ENCODE measurements around the gene JMJD6.
"Not testable (repeated sequence)": the region's sequence is repeated elsewhere in the genome, so short reads cannot be mapped to it uniquely, and the experiment has no call there.

JMJD6 gene

DNA sequence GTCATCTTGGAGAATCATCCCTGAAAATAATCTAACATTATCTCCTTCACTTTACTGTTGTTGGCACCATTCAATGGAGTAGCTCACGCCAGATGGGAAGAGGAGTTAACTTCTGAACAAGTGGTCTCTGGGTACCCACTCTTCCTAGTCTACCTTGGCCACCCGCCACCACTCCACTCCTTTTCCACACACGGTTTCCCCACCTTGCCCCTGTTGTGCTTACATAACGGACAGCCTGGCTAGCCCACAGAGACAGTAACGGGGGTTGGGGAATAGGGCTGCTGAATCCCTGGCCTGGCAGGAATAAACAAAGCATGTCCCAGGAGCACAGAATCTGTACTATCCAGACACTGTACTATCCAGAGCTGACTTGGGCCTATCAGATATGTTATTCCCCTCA, 12.1 kb downstream of the JMJD6 start:
- DNase-seq (ENCODE audit: low read depth): no peak
- TF ChIP-seq, protein P1, sequence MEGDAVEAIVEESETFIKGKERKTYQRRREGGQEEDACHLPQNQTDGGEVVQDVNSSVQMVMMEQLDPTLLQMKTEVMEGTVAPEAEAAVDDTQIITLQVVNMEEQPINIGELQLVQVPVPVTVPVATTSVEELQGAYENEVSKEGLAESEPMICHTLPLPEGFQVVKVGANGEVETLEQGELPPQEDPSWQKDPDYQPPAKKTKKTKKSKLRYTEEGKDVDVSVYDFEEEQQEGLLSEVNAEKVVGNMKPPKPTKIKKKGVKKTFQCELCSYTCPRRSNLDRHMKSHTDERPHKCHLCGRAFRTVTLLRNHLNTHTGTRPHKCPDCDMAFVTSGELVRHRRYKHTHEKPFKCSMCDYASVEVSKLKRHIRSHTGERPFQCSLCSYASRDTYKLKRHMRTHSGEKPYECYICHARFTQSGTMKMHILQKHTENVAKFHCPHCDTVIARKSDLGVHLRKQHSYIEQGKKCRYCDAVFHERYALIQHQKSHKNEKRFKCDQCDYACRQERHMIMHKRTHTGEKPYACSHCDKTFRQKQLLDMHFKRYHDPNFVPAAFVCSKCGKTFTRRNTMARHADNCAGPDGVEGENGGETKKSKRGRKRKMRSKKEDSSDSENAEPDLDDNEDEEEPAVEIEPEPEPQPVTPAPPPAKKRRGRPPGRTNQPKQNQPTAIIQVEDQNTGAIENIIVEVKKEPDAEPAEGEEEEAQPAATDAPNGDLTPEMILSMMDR (IDR thresholded peaks at IDR 0.05; ENCODE audit: control insufficient read depth, extremely low read depth, insufficient read depth): no peak
- no peak overlapping the region for H3K4me3 ChIP-seq (ENCODE audit: low read depth, low read length)

DNA sequence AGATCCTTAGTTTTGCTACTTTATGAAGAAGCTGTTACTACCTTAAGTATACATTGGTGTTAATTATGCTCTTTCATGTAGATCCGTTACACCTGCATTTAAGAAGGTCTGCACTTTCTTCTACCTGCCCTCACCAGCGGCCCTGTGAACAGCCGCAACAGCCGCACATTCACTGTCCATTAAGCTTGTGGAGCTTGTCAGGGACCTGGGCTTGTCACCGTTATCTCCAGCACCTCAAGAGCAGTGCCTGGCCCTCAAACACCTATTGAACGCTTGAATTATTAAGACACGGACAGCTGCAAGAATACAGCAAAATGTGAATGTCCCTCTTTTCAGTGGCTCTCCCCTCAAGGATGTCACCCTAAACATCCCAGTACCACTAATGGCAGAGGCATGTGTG, 12.6 kb downstream of the JMJD6 start:
- no peak overlapping the region for H3K4me3 ChIP-seq (ENCODE audit: low read depth, low read length)
- TF ChIP-seq, protein P1 (IDR thresholded peaks at IDR 0.05; ENCODE audit: control insufficient read depth, extremely low read depth, insufficient read depth): no peak
- DNase-seq (ENCODE audit: low read depth): no peak

DNA sequence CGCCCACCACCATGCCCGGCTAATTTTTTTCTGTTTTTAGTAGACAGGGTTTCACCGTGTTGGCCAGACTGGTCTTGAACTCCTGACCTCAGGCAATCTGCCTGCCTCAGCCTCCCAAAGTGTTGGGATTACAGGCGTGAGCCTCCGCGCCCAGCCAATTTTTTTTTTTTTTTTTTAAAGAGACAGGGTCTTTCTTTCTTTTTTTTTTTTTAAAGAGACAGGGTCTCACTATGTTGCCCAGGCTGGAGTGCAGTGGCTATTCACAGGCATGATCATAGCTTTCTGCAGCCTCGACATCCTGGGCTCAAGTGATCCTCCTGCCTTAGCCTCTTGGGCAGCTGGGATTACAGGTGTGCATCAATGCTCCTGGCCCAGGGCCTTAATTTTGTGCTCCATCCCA, 14.1 kb downstream of the JMJD6 start:
- not testable (repeated sequence) for DNase-seq (ENCODE audit: low read depth); H3K4me3 ChIP-seq (ENCODE audit: low read depth, low read length)

DNA sequence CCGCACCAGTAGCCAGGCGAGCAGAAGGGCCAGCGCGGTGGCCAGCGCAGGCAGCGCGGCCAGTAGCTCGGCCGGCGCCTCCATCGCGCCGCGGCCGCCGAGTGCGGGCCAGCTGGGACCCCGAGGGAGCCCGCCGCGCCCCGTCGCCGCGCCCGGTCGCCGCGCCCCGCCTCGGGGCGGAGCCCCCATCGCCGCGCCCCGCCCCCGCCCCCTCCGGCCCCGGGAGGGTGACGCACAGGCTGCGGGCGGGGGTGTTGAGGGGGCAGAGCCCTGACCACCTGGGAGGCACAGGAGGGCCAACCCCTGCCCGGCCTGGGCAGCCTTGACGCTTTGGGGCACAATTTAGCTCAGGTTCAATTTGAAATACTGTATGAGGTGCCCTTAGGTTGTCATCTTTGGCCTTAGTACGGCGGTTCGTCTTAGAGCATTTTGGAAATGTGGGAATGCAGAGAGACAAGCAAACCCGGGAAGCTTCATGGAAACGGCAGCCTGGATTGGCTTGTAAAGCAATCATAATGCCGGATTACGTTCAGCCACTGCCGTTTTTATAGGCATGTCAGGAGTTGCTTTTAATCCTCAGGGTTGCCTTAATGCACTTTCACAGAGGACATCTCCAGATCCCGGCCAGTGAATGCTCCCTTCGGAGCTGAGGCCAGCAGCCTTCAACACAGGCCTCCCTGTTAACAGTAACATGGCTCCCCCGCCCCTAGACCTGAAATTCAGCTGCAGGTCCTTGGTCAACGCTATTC, 15.4 kb downstream of the JMJD6 start, which contains the start of gene MXRA7:
TSS of gene MXRA7 (minus strand) at position 103 of the 749 bp plus-strand sequence. CDS start at position 84, 19 bp downstream.
- TF ChIP-seq, protein P1 (IDR thresholded peaks at IDR 0.05; ENCODE audit: control insufficient read depth, extremely low read depth, insufficient read depth): no peak
- peak within 1 kb of the TSS; percentile 35 for H3K4me3 ChIP-seq (ENCODE audit: low read depth, low read length)
- DNase-seq (ENCODE audit: low read depth): no peak

DNA sequence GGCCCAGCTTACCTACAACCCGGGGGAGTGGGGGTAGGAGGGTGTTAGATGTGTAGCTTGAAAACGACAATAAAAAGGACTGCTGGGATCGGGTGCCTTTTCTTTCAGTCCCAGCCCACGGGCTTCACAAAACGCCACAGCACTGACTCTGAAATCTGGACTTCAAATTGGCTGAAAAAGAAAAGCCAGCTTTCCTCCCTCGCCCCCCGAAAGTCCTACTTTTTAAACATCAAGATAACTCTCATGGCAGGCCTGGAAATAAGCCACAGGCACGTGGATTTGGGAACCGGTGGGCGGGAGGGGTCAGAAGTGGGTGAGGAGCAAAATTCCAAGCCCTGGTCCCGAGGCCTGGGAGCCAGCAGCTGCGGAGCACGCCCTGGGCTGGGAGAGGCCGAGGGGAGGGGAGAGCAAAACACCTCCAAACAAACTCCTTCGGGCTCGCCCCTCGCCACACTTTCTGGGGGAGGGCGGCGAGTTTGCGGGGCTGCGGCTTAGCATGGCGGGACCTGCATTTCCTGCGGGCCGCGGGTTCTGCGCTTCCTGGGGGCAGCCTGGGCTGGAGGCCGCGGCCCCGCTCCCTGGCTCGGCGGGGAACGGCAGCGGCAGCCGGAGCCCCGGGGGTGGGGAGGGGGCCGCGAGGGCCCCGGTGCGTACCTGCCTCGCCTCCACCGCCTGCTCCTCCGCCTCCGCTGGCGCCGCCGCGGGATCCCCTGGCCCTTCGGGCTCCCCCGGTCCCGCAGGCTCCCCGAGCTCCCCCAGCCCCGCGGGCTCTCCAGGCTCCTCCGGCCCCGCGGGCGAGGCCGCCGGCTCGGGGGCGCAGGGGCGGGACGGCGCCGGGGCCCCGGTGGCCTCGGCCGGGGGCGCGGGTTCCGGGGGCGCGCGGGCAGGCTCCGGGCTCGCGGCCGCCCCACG, 16.2 kb downstream of the JMJD6 start:
- H3K4me3 ChIP-seq (ENCODE audit: low read depth, low read length); DNase-seq (ENCODE audit: low read depth): not testable (repeated sequence)

DNA sequence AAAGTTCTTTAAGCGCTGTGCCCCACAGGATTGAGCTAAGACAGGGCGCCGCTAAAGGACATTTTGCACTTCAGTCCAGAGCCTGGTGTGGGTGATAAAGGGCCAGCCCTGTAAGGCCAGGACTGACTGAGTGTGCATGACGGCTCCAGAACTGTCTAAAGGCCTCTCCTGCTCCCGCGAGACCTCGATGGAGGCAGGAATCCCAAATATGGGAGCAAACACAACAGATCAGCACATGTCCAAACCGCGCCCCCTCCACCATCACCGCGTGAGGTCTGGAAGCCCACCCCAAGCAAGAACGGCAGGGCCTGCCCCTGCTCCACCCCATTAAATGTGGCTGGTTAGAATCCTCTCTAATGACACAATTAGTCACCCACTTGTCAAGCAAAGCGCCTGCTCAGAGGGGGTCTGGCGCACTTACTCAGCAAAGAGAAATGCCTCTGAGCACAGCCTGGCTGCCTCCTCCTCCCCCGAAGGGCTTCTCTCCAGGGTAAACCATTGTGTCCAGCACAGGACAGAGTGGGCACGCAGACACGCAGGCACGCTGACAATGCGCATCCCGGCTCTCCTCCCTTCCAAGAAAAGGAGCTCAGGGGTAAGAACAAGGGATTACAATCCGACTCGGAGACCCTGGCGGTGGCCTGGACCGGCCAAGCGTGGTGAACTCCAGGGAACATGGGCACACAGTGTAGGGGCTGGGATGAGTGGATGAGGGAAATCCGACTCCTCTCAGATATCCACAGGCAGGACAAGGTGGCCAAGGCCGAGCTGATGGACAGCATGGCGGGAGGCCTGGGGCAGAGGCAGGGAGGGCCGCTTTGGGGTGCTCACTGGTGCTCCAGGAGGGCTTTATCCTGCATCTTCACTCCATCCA, 17.1 kb downstream of the JMJD6 start:
- no peak overlapping the region for H3K4me3 ChIP-seq (ENCODE audit: low read depth, low read length)
- TF ChIP-seq, protein P1 (IDR thresholded peaks at IDR 0.05; ENCODE audit: control insufficient read depth, extremely low read depth, insufficient read depth): no peak
- DNase-seq (ENCODE audit: low read depth): no peak

DNA sequence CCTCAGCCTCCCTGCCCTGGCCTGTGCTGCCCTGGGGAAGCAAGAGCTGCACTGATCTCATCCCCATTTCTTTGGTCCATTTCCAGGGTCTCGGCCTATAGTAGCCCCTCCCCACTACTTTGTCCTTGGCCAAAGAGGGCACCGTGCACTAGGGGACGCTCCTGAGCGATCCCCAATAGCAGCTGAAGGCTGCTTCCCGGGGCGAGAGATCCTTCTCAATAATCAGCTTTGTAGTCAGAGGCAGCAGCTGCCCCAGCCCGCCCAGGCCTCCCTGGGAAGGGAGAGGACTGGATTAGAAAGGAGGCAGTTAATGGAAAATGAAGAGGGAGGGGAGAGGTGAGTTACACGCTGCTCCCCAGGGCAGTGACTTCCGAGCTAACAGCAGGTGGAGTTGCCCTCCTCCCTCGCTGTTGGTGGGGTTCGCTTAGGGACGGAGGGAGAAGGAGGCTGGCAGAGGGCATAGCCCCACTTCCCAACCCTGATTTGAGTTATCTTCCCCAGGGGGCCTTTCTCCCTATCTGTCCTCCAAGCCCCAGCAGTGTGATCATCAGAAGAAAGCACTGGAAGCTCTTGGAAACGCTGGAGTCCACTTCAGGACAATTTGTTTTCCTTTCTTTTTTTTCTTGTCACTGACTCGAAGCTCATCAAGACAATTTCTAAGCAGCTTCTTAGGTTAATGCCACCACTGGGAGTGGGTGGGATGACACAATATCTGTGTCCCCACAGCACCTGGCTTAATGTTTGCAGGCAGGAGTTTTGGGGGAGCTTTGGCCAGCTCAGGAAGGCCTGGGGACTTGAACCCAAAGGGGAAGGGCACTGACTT, 18.2 kb downstream of the JMJD6 start:
- no peak for DNase-seq (ENCODE audit: low read depth)
- TF ChIP-seq, protein P1 (IDR thresholded peaks at IDR 0.05; ENCODE audit: control insufficient read depth, extremely low read depth, insufficient read depth): no peak
- no peak overlapping the region for H3K4me3 ChIP-seq (ENCODE audit: low read depth, low read length)

All from LNCaP clone FGC (cell line).